Skeletal muscle tissue (tissue), 4 donors: Measurements from ENCODE around the gene PDCD2L. TPM values are rescaled to one million over a fixed set of nuclear protein-coding genes. Genes with fewer than 3 reads are reported as not detected.
"Not testable (repeated sequence)": the region's sequence is repeated elsewhere in the genome, so short reads cannot be mapped to it uniquely, and the experiment has no call there.

Experiments
- H3K27ac ChIP-seq: one replicate; pipeline ENCODE4 v1.7.0; 2013; ENCODE audit warnings: mild to moderate bottlenecking, low read depth, low read length, inconsistent platforms
- H3K27me3 ChIP-seq, 3 donors: one replicate each; pipeline ENCODE4 v1.7.0; 2013; ENCODE audit warnings: low read length in 3 of 3; ENCODE audit not compliant: control insufficient read depth in 3 of 3, insufficient read depth in 3 of 3
- H3K36me3 ChIP-seq, 3 donors: one replicate each; pipeline ENCODE4 v1.7.0; 2013; ENCODE audit warnings: low read length in 3 of 3; ENCODE audit not compliant: control insufficient read depth in 3 of 3, insufficient read depth in 3 of 3
- H3K4me1 ChIP-seq, 3 donors: one replicate each; pipeline ENCODE4 v1.7.0; 2013; ENCODE audit warnings: low read length in 3 of 3, mild to moderate bottlenecking in 3 of 3; ENCODE audit not compliant: control insufficient read depth in 3 of 3, insufficient read depth in 3 of 3
- H3K4me3 ChIP-seq, 3 donors: one replicate each; pipeline ENCODE4 v1.7.0; 2013; ENCODE audit warnings: low read length in 3 of 3
- H3K9ac ChIP-seq, 3 donors: one replicate each; pipeline ENCODE4 v1.7.0; 2013; ENCODE audit warnings: low read length in 3 of 3, mild to moderate bottlenecking in 3 of 3, moderate library complexity in 2 of 3, low read depth in 1 of 3
- H3K9me3 ChIP-seq, 3 donors: one replicate each; pipeline ENCODE4 v1.7.0; 2013; ENCODE audit warnings: low read length in 3 of 3; ENCODE audit not compliant: control insufficient read depth in 3 of 3
- total RNA-seq: library from RNA; depleted of rRNA; stranded (reverse); fragments of >200 nt; gene quantifications from one replicate; pipeline ENCODE4 v1.2.3, GENCODE V29; 2014
- donor health status: Osteomylitis.

Gene PDCD2L
- total RNA-seq, 1 donor from 2014 or later, result 19.8 TPM

DNA sequence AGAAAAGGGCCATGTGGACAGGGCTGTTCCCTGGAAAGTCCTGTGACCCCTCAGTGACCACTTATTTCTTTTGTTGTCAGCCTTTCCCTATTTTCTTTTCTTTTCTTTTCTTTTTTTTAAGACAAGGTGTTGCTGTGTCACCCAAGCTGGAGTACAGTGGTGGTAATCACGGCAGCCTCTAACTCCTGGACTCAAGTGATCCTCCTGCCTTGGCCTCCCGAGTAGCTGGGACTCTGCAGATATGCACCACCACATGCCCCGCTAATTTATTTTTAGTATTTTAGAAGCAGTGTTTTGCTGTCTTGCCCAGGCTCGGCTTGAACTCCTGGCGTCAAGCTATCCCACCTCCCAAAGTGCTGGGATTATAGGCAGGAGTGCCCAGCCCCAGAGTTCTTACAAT, 40.3 kb upstream of the PDCD2L start:
- Histone ChIP-seq H3K4me3 (no peak overlapping the region), H3K27ac (no peak overlapping the region), H3K4me1 (peaks cover 41 to 53% (median 43%) of the 10 kb centered on the region in 3 donors)

DNA sequence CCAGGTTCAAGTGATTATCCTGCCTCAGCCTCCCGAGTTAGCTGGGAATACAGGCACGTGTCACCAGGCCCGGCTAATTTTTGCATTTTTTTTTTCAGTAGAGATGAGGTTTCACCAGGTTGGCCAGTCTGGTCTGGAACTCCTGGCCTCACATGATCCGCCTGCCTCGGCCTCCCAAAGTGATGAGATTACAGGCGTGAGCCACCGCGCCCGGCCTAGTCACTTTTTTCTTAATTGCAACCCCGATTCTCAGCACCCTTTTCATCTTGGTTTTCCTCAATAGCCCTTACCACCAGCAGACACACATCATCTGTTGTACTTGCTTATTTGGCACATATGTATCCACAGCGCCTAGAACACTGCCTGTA, 39.8 kb upstream of the PDCD2L start:
- Histone ChIP-seq H3K4me3 (peak overlapping the region; percentile 62 to 82 (median 77)), H3K27ac (peak overlapping the region; percentile 66), H3K9me3 (no peaks in the 10 kb centered on the region), H3K4me1 (peaks cover 38 to 53% (median 43%) of the 10 kb centered on the region in 3 donors), H3K36me3 (peaks cover 30 to 34% (median 32%) of the 10 kb centered on the region in 3 donors), H3K9ac (peak overlapping the region; percentile 52 to 66 (median 62)), H3K27me3 (no peaks in the 10 kb centered on the region)

More for the DNA sequence above, 40.3 kb upstream of the PDCD2L start:
- Histone ChIP-seq H3K27me3 (no peaks in the 10 kb centered on the region), H3K9ac (no peak overlapping the region), H3K9me3 (no peaks in the 10 kb centered on the region), H3K36me3 (peaks cover 26 to 29% (median 27%) of the 10 kb centered on the region in 3 donors)

- Histone ChIP-seq H3K27ac (peak within 1 kb of the TSS; percentile 91), H3K4me3 (peak within 1 kb of the TSS; percentile 82 to 94 (median 87)), H3K27me3 (no peaks in the 10 kb centered on the region), H3K9ac (peak within 1 kb of the TSS; percentile 89 to 96 (median 89)), H3K4me1 (peaks cover 37 to 53% (median 44%) of the 10 kb centered on the region in 3 donors), H3K36me3 (peaks cover 33 to 38% (median 36%) of the 10 kb centered on the region in 3 donors), H3K9me3 (no peaks in the 10 kb centered on the region)
Observed at GRCh38 chr19:34364830-34365462, 39.3 kb upstream of the PDCD2L start, which contains the start of gene GPI. Gene GPI (plus strand): TSS chr19:34365196. CDS start chr19:34365267, 71 bp downstream.

- peak overlapping the region; percentile 91 for H3K27ac ChIP-seq
- H3K4me1 ChIP-seq, result peaks cover 45 to 56% (median 51%) of the 10 kb centered on the region in 3 donors
- H3K9ac ChIP-seq, result peak overlapping the region; percentile 89 to 96 (median 89)
Observed at GRCh38 chr19:34365463-34366401, 38.5 kb upstream of the PDCD2L start.

DNA sequence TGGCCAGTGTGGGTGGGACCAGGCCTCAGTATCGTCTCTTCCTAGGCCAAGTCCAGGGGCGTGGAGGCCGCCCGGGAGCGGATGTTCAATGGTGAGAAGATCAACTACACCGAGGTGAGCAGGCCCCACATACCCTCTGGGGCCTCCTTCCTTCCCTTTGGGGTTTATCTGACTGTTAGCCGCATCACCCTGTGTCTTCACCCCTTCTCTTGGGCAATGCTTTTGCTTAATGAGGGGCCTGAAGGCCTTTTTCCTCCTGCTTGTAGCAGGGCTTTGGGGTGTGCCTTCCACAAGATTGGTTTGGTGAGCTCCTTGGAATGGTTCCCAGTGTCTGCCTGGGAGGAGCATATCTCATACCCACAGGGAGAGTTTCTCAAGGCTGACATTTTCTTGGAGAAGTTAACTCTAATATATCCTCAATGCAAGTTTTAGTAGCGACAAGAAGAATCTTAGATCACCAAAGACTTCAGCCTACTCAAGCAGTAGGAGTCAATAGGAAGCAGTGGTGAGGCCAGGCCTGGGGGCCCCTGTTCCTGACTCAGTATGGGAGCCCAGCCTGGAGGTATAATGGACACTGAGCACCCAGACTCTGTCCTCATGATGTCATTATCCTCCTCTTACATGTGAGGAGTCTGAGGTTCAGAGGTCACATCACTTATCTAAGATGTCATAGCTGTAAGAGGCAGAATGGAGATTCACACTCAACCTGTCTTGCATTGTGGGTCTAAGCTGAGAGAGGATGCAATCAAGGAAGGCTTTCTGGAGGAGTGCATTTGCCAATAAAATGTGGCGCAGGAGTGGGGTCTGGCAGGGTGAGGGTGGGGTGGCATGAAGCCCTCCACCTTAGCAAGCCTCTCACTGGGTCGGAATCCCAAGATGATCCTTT, 37.2 kb upstream of the PDCD2L start:
- Histone ChIP-seq H3K4me3 (peak overlapping the region; percentile 82 to 94 (median 87)), H3K36me3 (peaks cover 44 to 45% (median 45%) of the 10 kb centered on the region in 3 donors), H3K27ac (peak overlapping the region; percentile 91), H3K27me3 (no peaks in the 10 kb centered on the region), H3K9ac (peak overlapping the region; percentile 65 to 96 (median 89)), H3K4me1 (peaks cover 53 to 63% (median 58%) of the 10 kb centered on the region in 3 donors), H3K9me3 (no peaks in the 10 kb centered on the region)

More at GRCh38 chr19:34365463-34366401, 38.5 kb upstream of the PDCD2L start:
- H3K36me3 ChIP-seq, result peaks cover 39 to 44% (median 41%) of the 10 kb centered on the region in 3 donors
- no peaks in the 10 kb centered on the region for H3K27me3 ChIP-seq
- H3K4me3 ChIP-seq, result peak overlapping the region; percentile 82 to 94 (median 87)
- no peaks in the 10 kb centered on the region for H3K9me3 ChIP-seq

GRCh38 chr19:34367624-34367957, 36.6 kb upstream of the PDCD2L start:
- Histone ChIP-seq H3K27ac (peak overlapping the region; percentile 91), H3K4me3 (peak overlapping the region in 1 of 3 donors; percentile 39), H3K9ac (peak overlapping the region in 1 of 3 donors; percentile 96), H3K36me3 (peaks cover 44 to 50% (median 45%) of the 10 kb centered on the region in 3 donors), H3K27me3 (no peaks in the 10 kb centered on the region), H3K9me3 (no peaks in the 10 kb centered on the region), H3K4me1 (peaks cover 53 to 63% (median 58%) of the 10 kb centered on the region in 3 donors)

DNA sequence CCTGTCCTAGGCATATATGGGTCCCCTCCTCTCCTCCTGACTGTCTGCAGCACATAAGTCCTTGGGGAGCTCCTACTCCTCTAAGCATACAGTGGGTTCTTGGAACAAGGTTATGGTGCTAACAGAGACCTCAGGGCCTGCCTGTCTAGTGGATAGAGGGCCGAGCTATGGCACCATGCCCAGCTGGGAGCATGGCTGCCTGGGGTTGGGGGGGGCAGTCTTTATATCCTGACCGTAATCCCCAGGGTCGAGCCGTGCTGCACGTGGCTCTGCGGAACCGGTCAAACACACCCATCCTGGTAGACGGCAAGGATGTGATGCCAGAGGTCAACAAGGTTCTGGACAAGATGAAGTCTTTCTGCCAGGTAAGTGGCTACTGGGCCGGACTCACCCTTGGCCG, 35.9 kb upstream of the PDCD2L start:
- Histone ChIP-seq H3K9me3 (no peaks in the 10 kb centered on the region), H3K9ac (peak overlapping the region in 2 of 3 donors; percentile 34 to 68)

GRCh38 chr19:34369166-34369565, 35.0 kb upstream of the PDCD2L start:
- H3K27me3 ChIP-seq, H3K9me3 ChIP-seq, H3K9ac ChIP-seq, H3K4me3 ChIP-seq: not testable (repeated sequence)
- Histone ChIP-seq H3K4me1 (peaks cover 53 to 63% (median 58%) of the 10 kb centered on the region in 3 donors), H3K36me3 (peaks cover 45 to 56% (median 51%) of the 10 kb centered on the region in 3 donors), H3K27ac (peak overlapping the region; percentile 91)

More for the DNA sequence above, 35.9 kb upstream of the PDCD2L start:
- peak overlapping the region; percentile 91 for H3K27ac ChIP-seq
- peak overlapping the region in 2 of 3 donors; percentile 6 to 27 for H3K4me3 ChIP-seq
- no peaks in the 10 kb centered on the region for H3K27me3 ChIP-seq
- peaks cover 44 to 51% (median 45%) of the 10 kb centered on the region in 3 donors for H3K36me3 ChIP-seq
- peaks cover 53 to 63% (median 58%) of the 10 kb centered on the region in 3 donors for H3K4me1 ChIP-seq

DNA sequence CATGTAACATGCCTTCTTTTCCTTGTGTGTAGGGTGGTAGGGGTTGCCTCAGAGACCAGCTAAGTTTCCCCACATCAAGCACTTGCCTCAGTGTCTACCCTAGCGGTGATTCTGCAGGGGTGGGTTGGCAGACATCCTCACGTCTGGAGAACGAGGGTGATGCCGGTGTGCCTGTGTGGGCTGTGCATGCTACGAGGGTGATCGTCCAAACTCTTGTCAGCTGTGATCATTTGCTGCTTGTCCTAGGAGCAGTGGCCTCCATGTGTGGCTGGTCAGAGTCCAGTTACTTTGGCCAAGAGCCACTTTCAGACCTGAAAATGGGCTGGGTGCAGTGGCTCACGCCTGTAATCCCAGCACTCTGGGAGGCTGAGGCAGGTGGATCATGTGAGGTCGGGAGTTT, 34.1 kb upstream of the PDCD2L start:
- Histone ChIP-seq H3K4me3 (peak overlapping the region in 1 of 3 donors; percentile 26), H3K9ac (peak overlapping the region; percentile 14 to 36 (median 20)), H3K36me3 (peaks cover 48 to 64% (median 58%) of the 10 kb centered on the region in 3 donors), H3K27me3 (no peaks in the 10 kb centered on the region), H3K27ac (no peak overlapping the region), H3K9me3 (no peaks in the 10 kb centered on the region), H3K4me1 (peaks cover 47 to 58% (median 53%) of the 10 kb centered on the region in 3 donors)
